HL-60/S4 treated with phorbol 12-myristate 13-acetate at 8.2 ng/mL for 4 days and 3 days (cell line): ENCODE results near the gene ASTN2.

Experiments used
- in situ Hi-C: fragments of 300-500 bp; cut with MboI; formaldehyde crosslinking; loops from 2 replicates; pipeline ENCODE4 v1.15.0; 2022; ENCODE audit warnings: low sequenced_read_pairs

Gene ASTN2

GRCh38 chr9:116555119-116555518 lies 859.7 kb downstream of the ASTN2 start:
- in situ Hi-C loops: no loop called here

DNA sequence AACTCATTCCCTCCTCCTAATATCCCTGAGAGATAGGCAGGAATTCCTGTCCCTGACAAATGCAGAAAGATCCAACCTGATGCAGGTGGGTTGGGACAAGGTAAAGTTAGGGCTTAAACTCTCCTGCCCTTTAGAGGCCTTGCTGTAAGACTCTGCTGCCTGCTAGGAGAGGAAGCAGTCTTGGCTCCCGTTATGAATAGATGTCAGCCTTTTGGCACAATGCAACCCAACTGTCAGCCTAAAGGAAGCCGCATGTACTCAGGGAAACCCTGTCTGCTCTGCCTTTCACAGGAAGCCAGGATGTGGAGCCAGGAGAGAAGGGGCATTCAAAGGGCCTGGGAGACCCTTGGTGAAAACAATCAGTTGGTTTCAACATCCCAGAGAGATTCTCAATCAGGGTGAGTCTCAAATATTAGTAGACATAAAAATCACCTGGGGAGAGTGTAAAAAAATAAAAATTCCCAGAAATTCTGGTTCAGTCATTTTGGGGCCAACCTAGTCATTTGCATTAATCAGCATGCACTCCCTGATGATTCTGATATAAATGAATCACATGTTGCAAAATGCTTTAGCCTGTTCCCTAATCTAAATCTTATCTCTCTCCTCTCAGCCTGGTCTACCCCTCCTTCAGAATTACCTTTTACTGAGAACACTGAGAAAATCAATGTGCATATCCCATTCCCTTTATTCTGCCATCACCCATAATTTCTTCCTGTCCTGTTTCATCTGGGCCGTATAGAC lies 864.0 kb downstream of the ASTN2 start:
- in situ Hi-C loops: no loop called here

DNA sequence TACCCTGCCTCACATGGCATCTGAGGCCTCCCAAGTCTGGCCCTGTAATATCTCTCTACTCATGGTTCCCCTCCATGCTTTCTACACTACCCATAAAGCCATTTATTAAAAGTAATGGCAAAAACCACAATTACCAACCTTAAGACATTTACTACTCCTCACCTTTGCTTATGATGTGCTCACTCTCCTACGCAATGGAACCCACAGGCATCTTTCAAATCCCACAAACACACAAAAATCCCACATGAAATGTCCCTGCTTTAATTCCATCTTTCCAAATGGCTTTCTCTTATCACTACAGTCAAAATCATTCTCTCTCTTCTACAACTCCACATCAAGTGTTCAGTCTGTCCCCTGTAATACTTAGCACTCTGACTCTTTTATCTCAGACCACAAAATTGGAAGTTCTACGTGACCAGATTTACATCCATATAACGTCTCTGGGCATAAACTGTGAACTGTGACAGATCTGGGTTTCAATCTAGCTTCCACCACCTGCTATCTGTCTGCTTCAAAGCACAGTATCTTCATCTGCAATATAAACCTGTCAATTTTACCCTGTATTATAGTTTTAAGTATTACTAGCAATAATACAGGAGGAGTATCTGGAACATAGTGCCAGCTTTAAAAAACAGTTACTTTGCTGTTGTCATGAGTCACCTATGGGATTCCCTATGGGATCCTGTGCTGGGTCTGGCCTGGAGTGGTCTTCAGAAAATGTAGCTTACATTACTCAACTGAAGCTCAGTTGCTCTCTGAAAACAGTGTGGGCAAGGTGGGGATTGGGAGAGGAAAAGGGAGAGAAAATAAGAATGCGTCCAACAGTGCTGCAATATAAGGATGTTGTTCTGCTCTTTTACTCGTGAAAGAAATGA lies 864.8 kb downstream of the ASTN2 start:
- in situ Hi-C loops: no loop called here

- in situ Hi-C loops: no loop called here
Measured at GRCh38 chr9:116549061-116549664, 865.7 kb downstream of the ASTN2 start.

DNA sequence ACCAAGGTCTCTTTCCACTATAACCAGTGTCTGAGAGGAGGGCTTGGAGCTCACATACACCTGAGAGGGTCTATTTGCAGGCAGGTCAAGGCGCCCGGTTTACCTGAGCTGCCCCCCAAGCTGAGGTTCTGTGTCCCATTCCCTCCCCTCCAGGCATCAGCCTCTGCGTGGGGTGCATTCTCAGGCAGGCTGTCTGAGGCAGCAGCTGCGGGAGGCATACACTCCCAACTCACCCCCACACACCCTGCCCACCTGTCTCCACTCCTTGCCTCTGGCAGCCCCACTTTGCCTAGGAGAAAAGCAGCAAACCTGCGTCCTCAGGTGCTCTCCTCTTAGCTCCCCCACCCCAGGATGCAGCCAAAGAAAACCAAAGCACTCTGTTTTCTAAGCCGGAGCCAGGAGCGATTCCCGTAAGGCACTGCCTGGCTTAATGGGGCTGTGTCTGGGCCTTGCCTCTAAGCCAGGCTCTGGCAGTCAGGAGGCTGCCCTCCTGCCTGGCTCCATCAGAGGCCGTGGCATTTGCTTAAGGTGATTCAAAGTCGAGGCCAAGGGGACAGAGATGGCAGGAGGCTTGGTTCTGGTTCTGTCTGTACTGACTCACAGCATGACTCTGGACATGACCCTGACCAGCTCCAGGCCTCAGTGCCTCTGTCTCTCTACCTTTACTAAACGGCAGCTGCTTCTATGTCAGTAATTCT lies 867.0 kb downstream of the ASTN2 start:
- in situ Hi-C loops: no loop called here

- in situ Hi-C loops: no loop called here
Measured at GRCh38 chr9:116546711-116547581, 867.9 kb downstream of the ASTN2 start.

- in situ Hi-C loops: no loop called here
Measured at GRCh38 chr9:116544896-116545295, 870.0 kb downstream of the ASTN2 start.

- in situ Hi-C loops: no loop called here
Measured at GRCh38 chr9:116543731-116544400, 871.0 kb downstream of the ASTN2 start.

DNA sequence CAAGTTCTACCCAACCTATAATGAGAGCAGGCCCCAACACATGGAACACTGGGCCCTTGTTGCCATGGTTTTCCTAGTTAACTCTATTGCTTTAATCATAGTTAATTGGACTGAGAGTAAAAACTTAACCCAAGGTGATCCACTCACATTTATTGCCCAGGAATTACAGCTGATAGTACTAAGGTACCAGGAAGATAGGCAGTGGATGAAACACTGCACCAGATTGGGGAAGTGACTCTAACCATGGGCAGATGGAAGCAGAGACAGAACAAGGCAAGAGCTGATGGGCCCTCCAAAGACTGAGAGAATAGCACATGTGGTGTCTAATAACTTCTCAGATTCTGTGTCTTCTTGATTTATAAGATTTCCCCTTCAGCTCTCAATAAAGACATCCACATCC lies 873.5 kb downstream of the ASTN2 start:
- in situ Hi-C loops: no loop called here

DNA sequence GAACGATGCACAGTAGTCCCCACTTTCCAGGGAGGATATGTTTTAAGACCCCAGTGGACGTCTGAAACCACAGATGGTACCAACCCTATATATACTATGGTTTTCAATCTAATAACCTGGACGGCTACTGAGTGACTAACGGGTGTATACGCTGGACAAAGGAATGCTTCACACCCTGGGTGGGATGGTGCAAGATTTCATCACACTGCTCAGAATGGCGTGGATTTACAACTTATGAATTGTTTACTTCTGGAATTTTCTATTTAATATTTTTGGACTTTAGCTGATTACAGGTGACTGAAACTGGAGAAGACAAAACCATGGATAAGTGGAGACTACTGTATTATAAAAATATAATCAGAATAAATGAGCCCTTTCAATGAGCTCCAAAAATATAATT lies 875.3 kb downstream of the ASTN2 start:
- in situ Hi-C loops: no loop called here

DNA sequence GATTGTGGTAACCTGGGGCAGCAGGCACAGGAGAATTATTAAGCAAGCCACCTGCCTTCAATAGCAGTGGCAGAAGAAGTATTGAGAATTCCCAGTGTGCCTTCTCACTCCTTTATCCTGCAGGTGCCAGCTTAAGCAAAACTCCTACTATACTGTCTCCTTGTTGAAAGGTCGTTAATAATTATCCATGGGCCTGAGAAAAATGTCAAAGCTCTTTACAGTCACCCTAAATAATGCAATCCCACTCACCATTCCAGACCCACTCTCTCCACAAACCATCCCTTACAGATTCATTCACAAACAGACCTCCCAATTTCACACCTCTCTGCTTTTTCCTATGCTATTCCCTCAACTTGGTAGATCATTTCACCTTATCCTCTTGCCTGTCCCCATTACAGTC lies 889.2 kb downstream of the ASTN2 start:
- in situ Hi-C loops: no loop called here

- in situ Hi-C loops: no loop called here
Measured at GRCh38 chr9:116524778-116525470, 889.9 kb downstream of the ASTN2 start.

DNA sequence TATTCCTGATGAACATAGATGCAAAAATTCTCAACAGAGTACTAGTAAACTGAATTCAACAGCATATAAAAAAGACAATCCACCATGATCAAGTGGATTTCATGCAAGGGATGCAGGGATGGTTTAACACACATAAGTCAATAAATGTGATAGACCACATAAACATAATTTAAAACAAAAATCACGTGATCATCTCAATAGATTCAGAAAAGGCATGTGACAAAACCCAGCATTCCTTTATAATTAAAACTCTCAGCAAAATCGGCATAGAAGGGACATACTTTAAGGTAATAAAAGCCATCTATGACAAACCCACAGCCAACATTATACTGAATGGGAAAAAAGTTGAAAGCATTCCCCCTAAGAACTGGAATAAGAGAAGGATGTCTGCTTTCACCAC lies 894.6 kb downstream of the ASTN2 start:
- in situ Hi-C loops: no loop called here

DNA sequence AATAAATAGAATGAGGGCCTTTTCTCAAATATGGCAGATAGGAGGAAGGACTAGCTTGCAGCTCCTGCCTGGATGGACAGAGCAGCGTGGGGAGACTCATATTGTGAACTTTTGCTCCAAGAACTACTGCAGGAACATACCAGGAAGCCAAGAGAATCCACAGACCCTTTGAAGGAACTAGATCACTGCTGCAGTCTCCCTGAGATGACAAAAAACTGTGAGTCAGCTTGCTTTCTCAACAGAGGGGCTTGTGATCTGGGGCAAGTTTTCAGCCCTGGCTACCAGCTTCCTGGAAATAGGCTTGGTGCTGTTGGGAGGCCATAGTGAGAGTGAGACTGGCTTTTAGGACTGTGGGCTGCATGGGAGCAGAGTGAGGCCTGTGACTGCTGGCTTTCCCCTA lies 898.4 kb downstream of the ASTN2 start:
- in situ Hi-C loops: no loop called here

DNA sequence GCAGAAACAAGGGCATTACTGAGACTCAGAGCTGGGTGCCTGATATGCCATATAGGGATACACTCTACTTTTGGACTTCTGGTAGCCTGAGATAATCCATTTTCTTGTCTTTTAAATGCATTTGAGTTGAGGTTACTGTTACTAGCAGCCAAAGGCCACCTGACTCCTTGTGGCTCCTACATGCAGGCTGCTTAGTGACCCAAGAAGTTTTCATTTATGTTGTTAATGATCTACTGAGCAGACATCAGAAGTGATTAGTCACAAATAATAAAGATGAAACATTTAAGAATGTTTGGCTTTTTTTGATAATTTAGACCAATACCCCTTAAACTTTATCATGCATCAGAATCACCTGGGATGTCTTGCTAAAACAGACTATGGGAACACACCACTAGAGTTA lies 899.3 kb downstream of the ASTN2 start:
- in situ Hi-C loops: no loop called here

GRCh38 chr9:116506685-116507084 lies 908.2 kb downstream of the ASTN2 start:
- in situ Hi-C loops: no loop called here

DNA sequence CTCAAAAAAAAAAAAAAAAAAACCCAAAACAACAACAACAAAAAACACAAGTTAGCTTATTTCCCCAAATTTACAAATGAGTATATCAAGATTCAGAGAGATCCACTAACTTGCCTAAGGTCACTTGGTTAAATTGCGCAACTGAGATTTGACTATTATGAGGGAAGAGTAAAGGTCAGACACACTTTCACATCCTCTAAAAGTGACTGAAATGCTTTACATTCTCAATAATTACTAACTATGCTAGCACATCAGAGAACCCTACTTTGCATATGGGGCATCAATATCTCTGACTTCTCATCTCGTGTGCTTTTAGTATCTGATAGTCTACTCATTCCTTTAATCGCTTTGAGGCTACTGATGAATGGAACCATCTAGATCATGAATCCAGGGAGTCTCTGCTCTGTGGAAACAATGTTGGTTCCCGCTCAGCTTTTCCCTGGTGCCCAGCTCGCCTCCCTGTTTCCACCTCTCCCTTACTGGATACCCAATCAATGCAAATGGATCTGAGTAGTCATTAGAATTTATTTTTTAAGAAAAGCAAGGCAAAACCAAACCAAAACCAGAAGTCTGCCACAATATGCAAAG lies 909.9 kb downstream of the ASTN2 start:
- in situ Hi-C loops: no loop called here

GRCh38 chr9:116504081-116504480 lies 910.8 kb downstream of the ASTN2 start:
- in situ Hi-C loops: no loop called here

- in situ Hi-C loops: no loop called here
Measured at GRCh38 chr9:116502746-116503145, 912.1 kb downstream of the ASTN2 start.
